Testis (tissue), 2 donors: Measurements from ENCODE around the gene TOMT.

ENCODE experiments used
- CTCF ChIP-seq, 3 experiments: fragments of 450-650 bp in 2 of 3; fragments of 200-600 bp in 1 of 3; sonication (generic) in 1 of 3; IDR thresholded peaks; one replicate each; pipeline ENCODE4 v1.5.1; 2016 to 2019; ENCODE audit warnings: antibody characterized with exemption in 3 of 3, mild to moderate bottlenecking in 2 of 3, moderate library complexity in 1 of 3
- POLR2A ChIP-seq: fragments of 450-650 bp; IDR thresholded peaks from one replicate; pipeline ENCODE4 v1.6.1; 2017; ENCODE audit warnings: antibody characterized with exemption, mild to moderate bottlenecking, moderate library complexity

GRCh38 chr11:72102162-72102561 is 3.6 kb upstream of the TOMT start:
- TF ChIP-seq CTCF (IDR thresholded peaks at IDR 0.05) (no peak), POLR2A (no peak)
